Measurements from ENCODE around the gene ARL4A.

The ARL4A gene

DNA sequence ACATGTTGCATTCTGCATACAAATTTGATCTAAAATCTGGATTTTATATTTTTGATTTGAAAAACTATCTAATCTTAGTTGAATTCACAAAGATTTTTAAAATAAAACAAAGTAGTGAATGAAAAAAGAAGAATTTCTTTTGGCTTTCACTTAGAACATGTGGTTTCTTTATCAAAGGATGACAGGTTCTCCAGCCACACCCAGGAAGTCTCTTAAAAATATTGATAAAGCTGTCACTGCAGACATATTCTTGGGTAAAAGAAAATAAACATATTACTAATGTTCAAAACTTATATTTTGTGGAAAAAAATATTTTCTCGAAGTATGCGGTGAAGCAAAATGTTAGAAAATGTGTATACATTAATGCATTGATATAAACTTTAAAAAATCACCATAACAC lies 44.3 kb downstream of the ARL4A start:
- Mint-ChIP-seq H3K9me3 (no peaks in the 10 kb centered on the region), H3K4me1 (ENCODE audit: low read depth) (peaks cover 34% of the 10 kb centered on the region), H3K36me3 (ENCODE audit: low read depth) (no peaks in the 10 kb centered on the region), H3K27me3 (ENCODE audit: low read depth) (no peaks in the 10 kb centered on the region), H3K27ac (peak overlapping the region; percentile 89), H3K4me3 (no peak overlapping the region)
- DNase-seq (ENCODE audit: low spot score), result no peak

DNA sequence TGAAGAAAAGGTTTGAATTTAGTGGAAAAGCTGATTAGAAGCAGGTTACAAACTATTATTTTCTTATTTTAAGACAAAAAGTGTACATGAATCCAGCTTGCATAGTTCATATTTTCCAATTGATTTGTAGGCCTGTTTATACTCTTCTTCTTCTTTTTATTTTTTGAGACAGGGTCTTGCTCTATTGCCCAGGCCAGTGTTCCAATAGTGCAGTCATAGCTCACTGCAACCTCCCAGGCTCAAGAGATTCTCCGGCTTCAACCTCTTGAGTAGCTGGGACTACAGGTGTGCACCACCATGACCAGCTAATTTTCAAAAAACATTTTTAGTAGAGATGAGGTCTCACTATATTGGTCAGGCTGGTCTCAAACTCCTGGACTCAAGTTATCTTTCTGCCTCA lies 45.0 kb downstream of the ARL4A start:
- H3K27ac Mint-ChIP-seq, result no peak overlapping the region
- peaks cover 34% of the 10 kb centered on the region for H3K4me1 Mint-ChIP-seq (ENCODE audit: low read depth)
- H3K36me3 Mint-ChIP-seq (ENCODE audit: low read depth), result no peaks in the 10 kb centered on the region
- no peaks in the 10 kb centered on the region for H3K9me3 Mint-ChIP-seq
- H3K4me3 Mint-ChIP-seq, result no peak overlapping the region
- no peak for DNase-seq (ENCODE audit: low spot score)
- H3K27me3 Mint-ChIP-seq (ENCODE audit: low read depth), result no peaks in the 10 kb centered on the region

DNA sequence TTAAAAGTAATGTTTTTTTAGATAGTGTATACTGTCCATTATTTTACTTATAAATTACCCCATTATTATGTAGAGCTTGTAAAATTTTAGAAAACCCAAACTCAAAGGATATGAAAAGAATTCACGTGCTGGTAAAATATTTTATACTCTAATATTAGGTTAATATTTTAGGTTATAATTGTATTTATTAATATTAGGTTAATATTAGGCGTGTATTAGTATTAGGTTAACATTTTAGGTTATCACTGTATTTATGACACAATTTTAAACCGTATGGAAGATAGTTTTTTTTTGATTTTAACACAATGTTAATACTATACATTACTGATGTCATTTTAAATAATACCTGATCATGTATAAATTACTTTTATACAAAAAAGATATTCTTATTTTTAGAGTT lies 48.5 kb downstream of the ARL4A start:
- no peaks in the 10 kb centered on the region for H3K36me3 Mint-ChIP-seq (ENCODE audit: low read depth)
- H3K27me3 Mint-ChIP-seq (ENCODE audit: low read depth), result peaks cover 5% of the 10 kb centered on the region
- no peak overlapping the region for H3K4me3 Mint-ChIP-seq
- H3K9me3 Mint-ChIP-seq, result no peaks in the 10 kb centered on the region
- no peak for DNase-seq (ENCODE audit: low spot score)
- H3K27ac Mint-ChIP-seq, result no peak overlapping the region
- H3K4me1 Mint-ChIP-seq (ENCODE audit: low read depth), result peaks cover 16% of the 10 kb centered on the region

DNA sequence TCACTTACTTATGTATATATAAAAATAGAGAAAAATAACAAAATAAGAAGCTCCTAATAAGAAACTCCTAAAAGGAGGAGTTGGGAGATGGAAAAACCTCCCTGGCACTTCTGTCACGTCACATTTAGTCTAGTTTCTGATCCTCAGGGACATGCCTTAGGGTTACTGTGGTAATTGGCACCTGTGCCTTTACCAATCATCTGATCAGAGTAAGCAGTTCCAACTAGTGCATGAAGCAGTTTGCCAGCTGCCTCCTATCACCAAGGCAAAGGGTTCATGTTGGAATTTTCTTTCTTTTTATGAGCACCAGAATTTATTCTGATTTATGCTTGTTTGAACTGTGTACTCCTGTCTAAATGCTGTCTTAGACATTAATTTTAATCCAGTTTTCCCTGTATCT lies 49.9 kb downstream of the ARL4A start:
- DNase-seq (ENCODE audit: low spot score), result no peak
- no peak overlapping the region for H3K27ac Mint-ChIP-seq
- no peaks in the 10 kb centered on the region for H3K9me3 Mint-ChIP-seq
- H3K36me3 Mint-ChIP-seq (ENCODE audit: low read depth), result no peaks in the 10 kb centered on the region
- H3K4me3 Mint-ChIP-seq, result no peak overlapping the region
- peaks cover 8% of the 10 kb centered on the region for H3K27me3 Mint-ChIP-seq (ENCODE audit: low read depth)
- H3K4me1 Mint-ChIP-seq (ENCODE audit: low read depth), result peaks cover 9% of the 10 kb centered on the region

DNA sequence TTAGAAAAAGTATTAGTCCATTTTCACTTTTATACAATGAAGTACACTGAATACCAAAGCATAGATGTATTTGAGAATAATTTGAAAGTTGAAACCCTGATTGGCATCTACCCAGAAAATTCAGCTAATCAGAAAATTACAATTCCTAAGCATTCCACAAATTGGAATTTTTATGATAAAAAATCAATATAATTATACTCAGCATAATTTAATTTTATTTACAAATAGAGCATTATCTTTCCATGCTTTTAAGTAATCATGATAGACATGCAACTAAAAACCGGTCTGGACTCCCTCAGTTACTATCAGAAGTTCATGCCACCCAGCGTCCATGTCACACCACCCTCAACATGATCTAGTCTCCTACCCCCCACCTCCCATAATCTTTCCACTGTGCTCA lies 50.4 kb downstream of the ARL4A start:
- Mint-ChIP-seq H3K9me3 (no peaks in the 10 kb centered on the region), H3K36me3 (ENCODE audit: low read depth) (no peaks in the 10 kb centered on the region), H3K27ac (no peak overlapping the region), H3K4me1 (ENCODE audit: low read depth) (peaks cover 7% of the 10 kb centered on the region), H3K27me3 (ENCODE audit: low read depth) (peaks cover 8% of the 10 kb centered on the region), H3K4me3 (no peak overlapping the region)
- DNase-seq (ENCODE audit: low spot score), result no peak

DNA sequence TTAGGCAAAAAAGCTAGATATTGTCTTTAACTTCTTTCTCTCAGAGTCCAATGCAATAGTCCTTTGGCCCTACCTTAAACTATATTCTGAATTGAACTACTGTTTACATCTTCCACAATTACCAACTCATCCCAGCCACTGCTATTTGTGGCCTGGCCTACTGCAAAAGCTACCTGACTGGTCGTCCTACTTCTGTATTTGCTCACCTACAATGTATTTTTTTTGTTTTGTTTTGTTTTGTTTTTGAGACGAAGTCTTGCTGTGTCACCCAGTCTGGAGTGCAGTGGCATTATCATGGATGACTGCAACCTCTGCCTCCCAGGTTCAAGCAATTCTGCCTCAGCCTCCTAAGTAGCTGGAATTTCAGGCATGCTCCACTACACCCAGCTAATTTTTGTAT lies 51.2 kb downstream of the ARL4A start:
- Mint-ChIP-seq H3K27me3 (ENCODE audit: low read depth) (peaks cover 8% of the 10 kb centered on the region), H3K9me3 (no peaks in the 10 kb centered on the region), H3K4me3 (no peak overlapping the region), H3K4me1 (ENCODE audit: low read depth) (peaks cover 7% of the 10 kb centered on the region), H3K36me3 (ENCODE audit: low read depth) (no peaks in the 10 kb centered on the region), H3K27ac (no peak overlapping the region)
- no peak for DNase-seq (ENCODE audit: low spot score)

Data from T-helper 2 cell treated with Interferon-gamma antibody and Interleukin-4, amounts not matched to agents 5 μg/mL and 100 μg/mL, for 36 hours (primary cell).